M059J (cell line): Measurements from ENCODE around the gene PUS7L. TPM values are rescaled to one million over a fixed set of nuclear protein-coding genes. Genes with fewer than 3 reads are reported as not detected.
"Not testable (repeated sequence)": the region's sequence is repeated elsewhere in the genome, so short reads cannot be mapped to it uniquely, and the experiment has no call there.

Experiments used
- DNase-seq: peaks from one replicate; pipeline ENCODE4 v3.0.0-alpha.2; 2012; ENCODE audit warnings: low read depth
- total RNA-seq: library from RNA; depleted of rRNA; stranded (reverse); fragments of >200 nt; shearing (Covaris generic); gene quantifications from 2 replicates; pipeline ENCODE4 v1.2.3, GENCODE V29; 2014

Gene PUS7L
- total RNA-seq, 1 experiment from 2014 or later = 10.7 TPM

DNA sequence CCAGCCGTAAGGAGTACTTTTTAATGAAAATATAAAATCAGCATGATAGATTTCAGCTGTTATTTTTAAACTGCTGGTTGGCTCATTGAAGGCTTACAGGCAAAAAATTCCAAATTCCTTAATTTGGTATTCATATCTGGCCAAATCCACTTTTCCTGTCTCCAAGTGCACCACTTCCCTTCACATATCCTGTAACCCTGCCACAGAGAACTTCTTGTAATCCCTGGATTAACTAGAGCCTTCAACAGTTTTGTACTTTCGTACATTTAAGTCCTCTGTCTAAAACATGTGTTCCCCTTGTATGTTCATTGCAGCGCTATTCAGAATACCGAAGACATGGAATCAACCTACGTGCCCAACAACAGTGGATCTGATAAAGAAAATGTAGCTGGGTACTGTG, 9.6 kb downstream of the PUS7L start:
- no peak for DNase-seq

DNA sequence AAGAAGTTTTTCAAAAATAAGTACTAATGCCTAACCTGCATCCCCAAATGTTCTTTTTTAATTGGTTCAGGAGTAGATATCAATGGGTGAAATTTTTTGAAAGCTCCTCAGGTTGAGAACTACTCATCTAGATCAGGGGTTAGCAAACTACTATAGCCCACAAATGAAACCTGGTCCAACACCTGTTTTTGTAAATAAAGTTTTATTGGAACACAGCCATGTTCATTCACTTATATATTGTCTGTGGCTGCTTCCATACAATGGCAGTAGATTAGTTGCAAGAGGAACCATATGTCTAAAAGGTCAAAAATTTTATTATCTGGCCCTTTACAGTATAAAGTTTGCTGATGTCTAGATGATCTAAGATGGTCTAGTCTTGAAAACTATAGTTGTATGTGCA, 13.8 kb downstream of the PUS7L start:
- no peak for DNase-seq

DNA sequence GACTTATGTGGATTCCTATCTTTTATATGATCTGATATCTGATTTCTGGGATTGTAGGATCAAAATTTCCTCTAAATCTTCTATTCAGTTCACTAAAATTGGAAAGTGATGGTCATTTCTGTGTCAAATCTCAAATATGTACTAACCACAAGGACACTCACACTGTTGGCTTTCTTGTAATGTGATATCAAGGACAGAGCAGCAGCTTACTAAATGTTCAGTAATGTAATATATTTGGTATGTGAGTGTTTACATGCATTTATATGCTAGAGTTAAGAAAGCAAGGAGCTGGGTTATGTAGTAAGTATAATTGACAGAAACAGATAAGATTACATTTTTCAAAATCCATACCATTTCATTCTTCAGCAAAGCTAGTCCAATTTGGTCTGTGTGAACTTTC, 16.5 kb downstream of the PUS7L start:
- peak; percentile 76 for DNase-seq

DNA sequence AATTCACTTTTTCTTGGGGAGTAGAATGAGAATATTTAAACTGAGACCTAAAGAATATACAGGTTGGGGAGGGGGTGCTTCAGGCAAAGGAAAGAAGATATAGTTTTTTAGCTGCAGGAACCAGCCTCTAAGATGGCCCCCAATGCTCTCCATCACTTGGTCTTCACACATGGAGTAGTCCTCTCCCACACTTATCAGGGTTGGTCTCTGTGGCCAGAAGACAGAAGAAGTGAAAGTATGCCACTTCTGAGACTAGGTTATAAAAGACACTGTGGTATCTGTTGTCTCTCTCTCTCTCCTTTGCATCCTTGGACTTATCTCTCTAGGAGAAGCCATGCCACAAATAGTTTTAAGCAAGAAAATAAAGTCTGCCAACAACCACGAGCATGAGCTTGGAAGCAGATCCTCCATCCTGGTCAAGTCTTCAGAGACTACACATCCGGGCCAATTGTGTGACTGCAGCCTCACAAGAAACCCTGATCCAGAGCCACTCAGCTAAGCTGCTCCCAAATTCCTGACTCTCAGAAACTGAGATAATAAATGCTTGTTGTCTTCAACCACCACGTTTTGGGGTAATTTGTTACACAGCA, 18.0 kb downstream of the PUS7L start:
- peak; percentile 22 for DNase-seq

DNA sequence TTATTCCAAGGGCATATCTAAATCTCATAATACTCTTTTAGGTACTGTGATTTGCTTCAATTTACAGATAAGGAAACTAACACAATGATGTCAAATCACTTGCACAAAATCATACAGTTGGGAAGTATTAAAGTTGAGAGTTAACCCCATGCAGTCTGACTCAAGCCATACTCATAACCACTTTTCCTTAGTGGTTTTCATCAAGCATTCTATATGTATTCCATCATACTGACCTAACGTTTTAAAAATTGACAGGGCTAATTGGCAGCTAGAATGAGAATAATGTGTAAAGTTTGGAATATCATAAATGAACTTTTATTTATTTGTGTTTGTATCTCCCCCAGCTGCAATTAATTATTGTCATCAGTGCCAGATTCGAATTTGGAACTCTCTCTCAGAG, 20.9 kb downstream of the PUS7L start:
- DNase-seq = peak; percentile 53

DNA sequence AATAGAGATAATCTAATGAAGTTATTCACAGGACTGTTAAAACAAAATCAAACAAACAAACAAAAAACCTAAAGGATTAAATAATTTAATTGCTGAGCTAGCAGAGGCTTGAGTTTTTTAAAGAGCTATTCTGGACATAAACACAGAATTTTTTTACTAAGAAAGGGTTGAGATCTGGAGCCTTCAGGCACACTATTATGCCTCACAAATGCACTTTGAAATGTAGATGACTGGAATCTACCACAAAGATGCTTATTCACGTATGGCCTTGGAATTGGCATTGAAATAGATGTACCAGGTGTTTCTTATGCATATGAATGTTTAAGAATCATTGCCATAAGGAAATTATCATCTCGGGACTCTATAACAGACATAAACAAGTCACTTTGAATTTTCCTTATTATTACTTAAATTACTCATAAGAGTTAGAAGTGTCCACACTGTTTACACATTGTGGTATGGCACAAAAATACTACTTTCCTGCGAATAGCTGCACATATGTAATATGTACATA, 21.6 kb downstream of the PUS7L start:
- no peak for DNase-seq

DNA sequence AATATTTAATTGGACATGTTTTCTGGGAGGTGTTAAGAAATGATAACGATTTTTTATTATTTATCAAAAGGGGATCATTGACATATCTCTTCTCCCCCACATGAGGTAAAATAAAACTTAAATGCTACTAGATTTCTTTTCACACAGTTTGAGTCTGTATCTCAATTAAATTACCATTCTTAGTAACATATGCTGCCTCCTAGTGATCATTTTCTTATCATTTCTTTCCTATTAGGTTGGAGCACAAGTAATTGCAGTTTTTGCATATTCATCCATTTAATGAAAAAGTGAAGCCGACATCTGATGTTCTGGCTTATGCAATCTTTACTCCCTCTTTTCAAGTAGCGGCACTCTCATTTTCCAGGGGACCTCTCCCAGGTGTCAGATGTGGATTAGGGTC, 24.9 kb downstream of the PUS7L start:
- DNase-seq = no peak

DNA sequence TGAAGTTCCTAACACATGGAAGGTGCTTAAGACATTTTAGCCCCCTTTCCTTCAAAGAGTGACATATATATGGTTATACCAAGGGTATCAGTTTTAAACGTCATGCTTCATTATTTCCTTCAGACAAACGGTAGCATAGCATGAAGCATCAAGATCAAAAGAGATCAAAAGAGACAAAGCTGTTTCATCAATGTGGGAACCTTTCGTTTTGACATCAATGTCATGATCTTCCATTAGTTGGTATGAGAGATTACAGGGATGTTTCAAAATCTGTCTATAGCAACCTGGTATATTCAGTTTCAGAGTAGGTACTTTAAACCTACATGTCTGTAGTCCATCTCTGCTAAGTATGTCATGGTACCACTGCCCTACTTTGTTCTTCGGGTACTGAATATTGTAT, 28.3 kb downstream of the PUS7L start:
- no peak for DNase-seq

DNA sequence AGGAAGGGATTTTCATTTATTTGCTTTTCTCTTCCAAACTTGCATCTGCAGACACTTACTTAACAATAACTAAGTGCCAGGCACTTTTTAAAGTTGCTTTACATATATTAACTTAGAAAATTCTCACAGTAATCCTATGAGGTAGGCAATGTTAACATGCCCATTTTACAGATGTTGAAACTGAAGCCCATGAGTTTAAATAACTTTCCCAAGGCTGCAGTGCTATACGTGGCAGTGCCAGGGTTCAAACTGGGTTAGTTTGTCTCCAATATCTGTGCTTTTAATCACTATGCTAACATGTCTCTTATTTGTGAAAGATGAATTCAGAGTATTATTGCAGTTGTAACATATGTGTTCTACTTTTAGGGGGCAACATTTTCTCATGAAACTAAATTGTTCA, 29.9 kb downstream of the PUS7L start:
- DNase-seq = no peak

DNA sequence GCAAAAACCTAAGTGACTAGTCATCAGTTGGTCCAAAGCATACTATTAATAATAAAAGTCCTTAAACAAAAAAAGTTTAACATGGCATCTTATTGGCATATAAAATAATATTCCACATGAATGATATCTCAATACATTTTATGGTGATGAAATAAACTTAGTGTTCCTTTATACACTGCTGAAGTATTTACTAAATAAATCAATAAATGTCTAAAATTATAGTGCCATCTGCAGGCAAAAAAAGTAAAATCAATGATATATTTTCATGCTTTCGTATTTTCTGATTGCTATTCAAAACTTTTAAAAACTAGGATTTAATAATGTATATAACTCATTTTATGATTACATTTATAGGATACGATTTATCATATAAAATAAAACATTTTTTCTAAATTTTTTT, 30.5 kb downstream of the PUS7L start:
- no peak for DNase-seq

DNA sequence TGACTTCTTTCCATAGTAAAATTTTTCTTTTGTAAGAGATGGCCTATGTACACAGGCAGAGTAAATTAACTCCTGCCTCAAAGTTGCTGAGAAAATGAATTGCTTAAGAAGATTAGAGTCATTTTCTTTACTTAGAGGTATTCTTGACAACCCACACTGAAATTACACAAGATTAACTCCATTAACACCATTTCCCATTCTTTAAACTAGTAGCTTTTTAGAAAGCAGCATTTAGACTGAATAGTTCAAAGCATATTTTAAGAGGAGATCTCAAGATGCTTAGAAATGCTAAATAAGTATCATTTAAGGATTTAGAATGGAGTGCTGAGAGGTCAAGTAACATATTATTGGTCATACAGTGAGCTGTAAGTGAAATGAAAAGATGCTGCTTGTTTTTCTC, 35.5 kb downstream of the PUS7L start:
- DNase-seq = no peak

DNA sequence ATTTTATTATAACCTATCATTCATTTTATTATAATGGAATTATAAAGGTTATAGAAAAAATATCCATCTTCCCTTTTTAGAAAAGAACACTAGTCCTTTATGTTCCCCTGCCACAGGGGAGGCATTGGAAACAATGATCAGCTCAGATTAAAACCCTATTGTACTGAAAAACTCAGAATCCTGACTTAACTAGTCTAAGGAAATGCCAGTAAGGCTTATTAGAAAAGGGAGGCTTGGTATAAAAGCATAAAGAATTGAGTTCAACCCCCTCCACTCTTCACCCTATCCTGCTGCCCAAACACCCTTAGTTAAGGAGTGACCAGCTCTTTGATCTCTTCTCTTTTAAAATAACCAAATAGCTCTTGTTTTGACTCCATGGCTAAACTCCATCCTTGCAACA, 36.0 kb downstream of the PUS7L start:
- DNase-seq = no peak

DNA sequence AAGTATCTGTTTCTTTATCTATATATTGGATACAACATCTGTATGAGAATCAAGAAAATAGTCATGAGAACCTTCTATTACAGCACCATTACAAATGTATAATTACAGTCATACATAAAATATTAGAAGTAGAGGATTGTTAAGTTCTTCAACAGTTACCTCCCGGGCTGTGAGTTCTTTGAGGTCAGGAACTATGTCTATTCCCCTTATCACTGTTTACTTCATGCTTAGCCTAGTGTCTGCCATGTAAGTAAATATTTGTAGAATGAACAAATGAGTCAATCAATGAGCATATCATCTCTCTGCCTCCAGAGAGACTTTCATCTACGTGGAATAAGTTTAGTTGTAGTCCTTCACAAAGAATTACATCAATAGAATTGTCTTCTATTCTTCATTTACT, 47.2 kb downstream of the PUS7L start:
- no peak for DNase-seq

DNA sequence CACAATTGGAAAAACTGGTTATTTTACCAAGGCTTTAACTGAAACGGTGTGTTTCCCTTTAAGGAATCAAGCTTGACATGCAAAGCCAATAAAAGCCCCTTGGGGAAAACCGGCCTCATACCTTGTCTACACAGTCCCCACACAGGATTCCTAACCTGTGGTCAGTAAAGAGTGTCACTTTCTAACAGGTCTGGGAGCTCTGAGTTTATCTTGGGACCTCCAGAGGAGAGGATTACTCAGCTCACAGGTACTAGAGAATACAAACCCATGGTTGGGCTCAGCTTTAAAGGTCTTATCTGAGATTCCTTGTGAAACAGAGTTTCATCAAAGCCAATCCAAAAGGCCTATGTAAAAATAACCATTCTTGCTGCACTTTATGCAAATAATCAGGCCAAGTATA, 54.8 kb downstream of the PUS7L start:
- DNase-seq = not testable (repeated sequence)

DNA sequence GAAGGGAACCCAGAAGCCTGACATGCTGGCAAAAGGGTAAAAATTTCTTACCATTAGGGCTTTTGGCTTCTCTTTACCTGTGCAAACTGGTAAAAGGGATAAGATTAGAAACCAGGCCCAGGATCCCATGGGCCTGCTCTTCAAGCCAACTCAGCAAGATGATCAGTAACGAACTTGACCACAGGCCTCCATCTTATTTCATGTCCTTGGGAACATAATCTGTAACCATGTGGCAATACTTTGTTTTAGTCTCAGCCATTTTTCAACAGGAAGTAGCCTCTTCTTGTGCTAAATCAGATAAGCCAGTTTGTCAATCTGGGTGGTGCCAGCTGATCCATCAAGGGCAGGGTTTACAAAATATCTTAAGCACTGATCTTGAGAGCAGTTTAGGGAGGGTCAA, 57.4 kb downstream of the PUS7L start:
- DNase-seq = not testable (repeated sequence)

DNA sequence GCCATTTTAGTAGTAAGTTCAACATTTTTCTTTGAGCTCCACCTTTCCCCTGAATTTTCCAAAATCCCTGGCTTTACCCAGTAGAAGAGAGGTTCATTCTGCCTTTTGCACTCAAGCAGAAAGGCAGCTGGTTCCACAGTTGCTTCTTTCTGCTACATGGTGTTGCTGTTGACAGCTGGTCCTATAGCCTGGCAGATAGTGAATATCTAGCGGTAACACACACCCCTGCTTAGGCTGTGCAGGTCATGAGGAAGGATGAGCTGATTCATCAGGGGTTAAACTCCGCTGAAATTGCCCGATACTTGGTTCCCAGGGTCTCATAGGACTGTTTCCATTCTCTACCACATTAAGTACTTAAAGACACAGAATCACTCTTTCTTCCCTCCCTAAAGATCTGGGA, 62.4 kb downstream of the PUS7L start:
- no peak for DNase-seq

DNA sequence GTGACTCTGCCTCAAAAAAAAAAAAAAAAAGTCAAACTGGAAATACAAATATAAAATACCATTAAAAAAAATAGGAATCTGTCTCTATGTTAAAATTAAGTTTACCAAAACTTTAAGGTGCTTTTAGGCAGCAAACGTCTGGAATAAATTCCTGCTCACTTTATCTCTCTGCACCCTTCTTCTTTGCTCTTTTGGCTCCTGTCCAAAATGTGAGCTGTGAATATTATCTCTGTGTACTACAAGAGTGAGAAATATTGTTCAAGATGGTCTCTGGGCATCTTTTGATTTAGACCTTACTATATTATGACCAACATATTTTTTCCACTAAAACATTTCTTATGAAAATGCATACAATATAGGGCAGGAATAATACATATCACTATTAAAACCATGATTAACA, 63.7 kb downstream of the PUS7L start:
- DNase-seq = no peak

DNA sequence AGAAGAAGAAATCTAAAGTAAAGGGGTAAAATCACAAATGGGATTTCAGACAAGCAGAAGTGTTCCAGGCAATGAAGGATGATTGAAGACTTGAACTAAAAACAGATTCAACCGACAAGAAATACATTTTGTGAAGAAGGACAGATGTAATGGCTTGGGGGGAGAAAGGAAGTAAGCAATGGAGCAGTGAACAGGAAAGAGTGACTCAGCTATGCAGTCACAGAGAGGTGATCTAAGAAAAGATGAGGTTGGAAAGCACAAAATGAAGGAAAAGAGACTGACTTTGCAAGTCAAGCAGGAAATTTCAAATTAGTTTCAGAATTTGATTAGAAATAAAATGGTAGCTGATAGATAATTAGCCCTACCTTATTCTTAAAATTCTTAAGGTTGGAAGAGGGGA, 66.5 kb downstream of the PUS7L start:
- peak; percentile 65 for DNase-seq

DNA sequence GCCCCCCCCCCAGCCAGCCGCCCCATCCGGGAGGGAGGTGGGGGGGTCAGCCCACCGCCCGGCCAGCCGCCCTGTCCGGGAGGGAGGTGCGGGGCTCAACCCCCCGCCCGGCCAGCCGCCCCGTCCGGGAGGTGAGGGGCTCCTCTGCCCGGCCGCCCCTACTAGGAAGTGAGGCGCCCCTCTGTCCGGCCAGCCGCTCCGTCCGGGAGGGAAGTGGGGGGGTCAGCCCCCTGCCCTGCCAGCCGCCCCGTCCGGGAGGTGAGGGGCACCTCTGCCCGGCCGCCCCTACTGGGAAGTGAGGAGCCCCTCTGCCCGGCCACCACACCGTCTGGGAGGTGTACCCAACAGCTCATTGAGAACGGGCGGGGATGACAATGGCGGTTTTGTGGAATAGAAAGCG, 73.1 kb downstream of the PUS7L start:
- not testable (repeated sequence) for DNase-seq

DNA sequence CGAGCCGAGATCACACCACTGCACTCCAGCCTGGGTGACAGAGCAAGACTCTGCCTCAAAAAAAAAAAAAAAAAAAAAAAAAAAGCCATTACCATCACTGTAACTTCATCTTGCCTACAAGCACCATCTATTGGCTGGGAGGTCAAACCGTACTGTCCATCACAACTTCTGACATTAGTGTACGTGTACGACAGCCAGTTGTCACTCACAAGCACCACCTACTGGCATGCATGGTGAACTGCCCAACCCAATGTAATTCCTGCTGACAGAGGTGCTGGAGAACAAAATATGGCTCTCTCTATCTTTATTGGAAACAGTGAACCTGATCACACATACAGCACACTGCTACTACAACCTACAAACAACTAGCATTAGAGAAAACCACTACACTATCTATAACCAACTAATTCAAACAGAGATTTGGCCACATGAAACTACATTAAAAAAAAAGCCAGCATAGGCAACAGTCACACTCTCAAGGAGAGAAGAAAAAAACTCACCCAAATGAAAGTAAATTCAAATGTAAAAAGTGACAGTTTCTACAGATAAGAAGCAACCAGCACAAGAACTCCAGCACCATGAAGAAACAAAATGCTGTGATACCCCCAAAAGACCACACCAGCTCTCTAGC, 82.3 kb downstream of the PUS7L start:
- DNase-seq = peak; percentile 20

DNA sequence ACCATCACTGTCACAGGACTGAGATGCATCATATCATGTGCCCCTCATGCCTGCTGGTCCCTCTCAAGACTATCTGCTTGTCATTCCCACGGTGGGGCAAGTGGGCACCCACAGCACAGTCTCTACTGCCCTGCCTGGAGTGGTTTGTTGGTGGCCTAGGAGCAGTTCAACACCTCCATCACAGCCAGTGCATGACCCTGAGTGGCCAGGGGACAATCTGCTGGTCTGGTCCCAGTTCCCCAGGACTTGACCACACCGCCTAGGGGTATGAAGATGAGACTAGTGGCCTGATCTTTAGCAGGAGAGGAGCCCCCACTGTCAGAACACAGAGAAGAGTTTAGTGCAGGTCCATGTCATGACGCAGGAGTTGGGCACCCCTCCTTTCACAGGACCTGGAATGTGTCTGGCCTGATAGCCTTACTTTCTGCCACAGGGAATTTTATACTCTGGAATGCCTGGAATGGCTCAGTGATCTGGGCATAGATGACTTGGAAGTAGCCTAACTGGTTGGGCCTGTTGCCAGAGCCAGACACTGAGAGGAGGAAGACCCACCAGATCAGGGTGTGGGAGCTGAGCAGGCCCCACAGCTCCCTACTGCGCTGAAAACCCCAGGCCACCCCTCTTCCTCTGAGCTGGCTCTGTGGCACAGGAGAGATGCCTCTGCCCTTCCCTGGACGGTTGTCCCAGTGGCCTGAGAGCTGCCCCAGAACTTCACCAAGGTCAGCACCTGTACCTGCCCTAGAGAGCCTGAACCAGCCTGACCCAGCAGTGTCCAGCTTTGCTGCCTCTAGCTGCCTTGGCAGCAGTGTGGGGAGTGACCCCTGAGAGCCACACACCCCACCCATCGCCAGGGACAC, 83.3 kb downstream of the PUS7L start:
- no peak for DNase-seq

DNA sequence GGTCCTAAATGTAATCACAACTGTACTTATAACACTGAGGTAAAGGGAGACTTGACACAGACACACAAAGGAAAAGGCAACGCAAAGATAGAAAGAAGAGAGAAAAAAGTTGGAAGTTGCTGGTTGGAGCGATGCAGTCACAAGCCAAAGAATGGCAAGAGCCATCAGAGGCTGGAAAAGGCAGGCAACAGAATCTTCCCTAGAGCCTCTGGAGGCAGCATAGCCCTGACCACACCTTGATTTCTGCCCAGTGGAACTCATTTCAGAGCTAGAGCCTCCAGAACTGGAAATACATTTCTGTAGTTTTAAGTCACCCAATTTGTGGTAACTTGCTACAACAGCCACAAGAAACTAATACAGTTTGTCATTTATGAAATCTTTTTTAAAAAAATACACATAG, 89.2 kb downstream of the PUS7L start:
- no peak for DNase-seq
